Aorta (tissue), 5 donors: ENCODE results near the gene CLDN3. TPM values are rescaled to one million over a fixed set of nuclear protein-coding genes. Genes with fewer than 3 reads are reported as not detected.

Source experiments
- ATAC-seq: fragments of 200-7000 bp; cut with Tn5 transposase; one replicate; pipeline ENCODE4 v1.9.1; 2022; ENCODE audit warnings: moderate library complexity; ENCODE audit not compliant: low FRiP score
- DNase-seq, 2 donors: peaks; one replicate each; pipeline ENCODE4 v3.0.0-alpha.2; 2020
- H3K27ac ChIP-seq, 2 donors: one replicate each; pipeline ENCODE4 v1.5.1; 2013; ENCODE audit warnings: low read length in 2 of 2, mild to moderate bottlenecking in 2 of 2, moderate library complexity in 2 of 2, control low read depth in 1 of 2, inconsistent platforms in 1 of 2, low read depth in 1 of 2
- H3K27me3 ChIP-seq, 2 donors: one replicate each; pipeline ENCODE4 v1.6.1; 2013; ENCODE audit warnings: control low read depth in 1 of 2, low read length in 1 of 2, mild to moderate bottlenecking in 1 of 2, moderate library complexity in 1 of 2; ENCODE audit not compliant: insufficient read depth in 2 of 2, control insufficient read depth in 1 of 2
- H3K36me3 ChIP-seq, 2 donors: one replicate each; pipeline ENCODE4 v1.6.1; 2013; ENCODE audit warnings: control low read depth in 1 of 2, low read length in 1 of 2, mild to moderate bottlenecking in 1 of 2; ENCODE audit not compliant: insufficient read depth in 2 of 2, control insufficient read depth in 1 of 2
- H3K4me1 ChIP-seq, 2 donors: one replicate each; pipeline ENCODE4 v1.6.1; 2013; ENCODE audit warnings: low read length in 2 of 2, control low read depth in 1 of 2, mild to moderate bottlenecking in 1 of 2, moderate library complexity in 1 of 2; ENCODE audit not compliant: insufficient read depth in 2 of 2, control insufficient read depth in 1 of 2
- H3K4me3 ChIP-seq, 2 donors: one replicate each; pipeline ENCODE4 v1.5.1; 2013; ENCODE audit warnings: low read length in 2 of 2, control low read depth in 1 of 2, mild to moderate bottlenecking in 1 of 2
- H3K9me3 ChIP-seq: one replicate; pipeline ENCODE4 v1.6.1; 2013; ENCODE audit warnings: mild to moderate bottlenecking, low read length; ENCODE audit not compliant: control insufficient read depth
- WGBS, 2 donors: extraction: QIAGEN DNeasy Blood & Tissue Kit; methylation state at CpG; one replicate each; pipeline ENCODE4 v1.1.7; 2013; 5-methylcytosine and 5-hydroxymethylcytosine counted together
- intact Hi-C, 2 donors: fragments of 100-400 bp; cut with DNase I; formaldehyde crosslinking; loops; one replicate each; pipeline versions ENCODE4 v1.14.2 to v1.15.0; 2022
- polyA plus RNA-seq, 2 donors: library from polyadenylated mRNA; stranded (reverse); fragments of 200-250 nt; gene quantifications; one replicate each; pipeline ENCODE4 v1.2.3, GENCODE V29; 2013
- total RNA-seq, 2 donors: library from RNA; stranded (reverse); fragmentation: NEBNext Ultra II Directional; extraction: Animal tissue kit (Norgen Biotek cat#: 25700); gene quantifications; one replicate each; pipeline ENCODE4 v1.2.1, GENCODE V29; 2021
- donor health status: healthy with polysubstance abuse.
- donor health status: Bipolar disorder and iron deficiency.
- donor health status: DM: no; HTN: no; CAD: no.
- donor health status: DM: no; HTN: no; CAD: no.
- donor health status: DM: yes; HTN: yes; CAD: no.

Gene CLDN3
- total and polyA plus RNA-seq, 4 donors = 1.3 to 17.4 TPM; not detected in 2

DNA sequence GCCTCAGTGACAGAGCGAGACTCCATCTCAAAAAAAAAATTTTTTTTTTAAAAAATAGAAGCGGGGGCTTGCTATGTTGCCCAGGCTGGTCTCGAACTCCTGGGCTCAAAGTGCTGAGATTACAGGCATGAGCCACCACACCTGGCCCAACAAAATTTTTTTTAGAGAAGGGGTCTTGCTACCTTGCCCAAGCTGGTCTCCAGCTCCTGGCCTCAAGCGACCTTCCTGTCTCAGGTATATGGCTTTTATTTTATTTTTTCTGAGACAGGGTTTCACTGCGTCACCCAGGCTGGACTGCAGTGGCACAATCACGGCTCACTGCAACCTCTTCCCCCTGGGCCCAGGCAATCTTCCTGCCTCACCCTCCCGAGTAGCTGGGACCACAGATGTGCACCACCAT, 29.9 kb downstream of the CLDN3 start:
- WGBS, 2 donors = 91 to 92% methylated on average over 7 of the region's 7 CpGs
- no peak for ATAC-seq
- H3K27ac ChIP-seq = no peak overlapping the region

GRCh38 chr7:73739387-73739767, 30.7 kb downstream of the CLDN3 start:
- ATAC-seq (no peak), DNase-seq (no peak)
- Histone ChIP-seq H3K4me3 (peak overlapping the region; percentile 3 to 23), H3K27ac (peak overlapping the region in 1 of 2 donors; percentile 84), H3K4me1 (no peaks in the 10 kb centered on the region), H3K27me3 (no peaks in the 10 kb centered on the region), H3K36me3 (peaks cover 0 to 2% of the 10 kb centered on the region in 2 donors), H3K9me3 (no peaks in the 10 kb centered on the region)
- intact Hi-C loops = no loop called here
- 43% methylated on average over 13 of the region's 13 CpGs for WGBS, 2 donors

More for the DNA sequence above, 29.9 kb downstream of the CLDN3 start:
- H3K36me3 ChIP-seq = peaks cover 0 to 2% of the 10 kb centered on the region in 2 donors
- no peaks in the 10 kb centered on the region for H3K9me3 ChIP-seq
- no peaks in the 10 kb centered on the region for H3K27me3 ChIP-seq
- intact Hi-C loops = loop anchor here in 1 of 2 donors (5.0 kb wide), 1 partner anchor 102 kb away; the partner anchor contains the start of gene METTL27
- DNase-seq = no peak
- H3K4me3 ChIP-seq = no peak overlapping the region
- H3K4me1 ChIP-seq = no peaks in the 10 kb centered on the region

- Histone ChIP-seq H3K27ac (peak within 1 kb of the TSS in 1 of 2 donors; percentile 84), H3K9me3 (no peaks in the 10 kb centered on the region), H3K4me1 (no peaks in the 10 kb centered on the region), H3K27me3 (no peaks in the 10 kb centered on the region), H3K4me3 (peak within 1 kb of the TSS; percentile 42 to 56), H3K36me3 (peaks cover 0 to 2% of the 10 kb centered on the region in 2 donors)
- intact Hi-C loops = no loop called here
- ATAC-seq (peak; percentile 97), DNase-seq (peak; percentile 97 to 99)
- 0% methylated on average over 64 to 84 of the region's 84 CpGs for WGBS, 2 donors
Observed at GRCh38 chr7:73738612-73739386, 31.3 kb downstream of the CLDN3 start, which contains the start of gene ABHD11. ABHD11 (minus strand) TSS chr7:73738802; CDS start chr7:73738770, 32 bp downstream.

- DNase-seq (peak; percentile 71 to 89), ATAC-seq (peak; percentile 46)
- 1% methylated on average over 22 to 24 of the region's 24 CpGs for WGBS, 2 donors
- Histone ChIP-seq H3K4me1 (no peaks in the 10 kb centered on the region), H3K27me3 (no peaks in the 10 kb centered on the region), H3K9me3 (no peaks in the 10 kb centered on the region), H3K36me3 (peaks cover 0 to 2% of the 10 kb centered on the region in 2 donors), H3K4me3 (peak overlapping the region; percentile 42 to 56), H3K27ac (peak overlapping the region in 1 of 2 donors; percentile 28)
- intact Hi-C loops = no loop called here
Observed at GRCh38 chr7:73738220-73738611, 31.9 kb downstream of the CLDN3 start.

- no peaks in the 10 kb centered on the region for H3K9me3 ChIP-seq
- no peak for ATAC-seq
Observed at GRCh38 chr7:73737491-73738219, 32.4 kb downstream of the CLDN3 start.

DNA sequence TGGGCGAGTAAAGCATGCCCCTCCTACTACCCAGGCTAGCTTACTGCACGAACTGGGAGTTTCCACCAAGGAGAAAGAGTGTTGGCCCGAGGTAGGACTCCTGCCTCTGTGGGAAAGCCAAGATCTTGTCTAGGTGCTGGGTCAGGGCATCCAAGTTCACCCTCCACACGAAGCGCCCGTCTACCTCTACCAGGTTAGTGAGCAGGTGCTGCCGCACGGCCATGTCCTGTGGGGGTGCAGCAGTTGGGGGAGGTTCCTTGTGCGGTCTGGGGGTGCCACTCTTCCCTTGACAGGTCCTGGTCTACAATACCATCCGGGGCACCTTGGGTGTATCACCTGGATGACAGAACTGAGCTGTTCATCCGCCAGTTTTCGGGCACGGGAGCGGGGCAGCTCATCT, 33.2 kb downstream of the CLDN3 start:
- intact Hi-C loops = no loop called here
- 93 to 94% methylated on average over 14 of the region's 14 CpGs for WGBS, 2 donors

More at GRCh38 chr7:73737491-73738219, 32.4 kb downstream of the CLDN3 start:
- Histone ChIP-seq H3K4me1 (no peaks in the 10 kb centered on the region), H3K36me3 (peaks cover 0 to 2% of the 10 kb centered on the region in 2 donors), H3K27me3 (no peaks in the 10 kb centered on the region), H3K4me3 (peak overlapping the region in 1 of 2 donors; percentile 56), H3K27ac (no peak overlapping the region)
- intact Hi-C loops = no loop called here
- 71 to 72% methylated on average over 17 of the region's 17 CpGs for WGBS, 2 donors
- peak in 1 of 2 donors; percentile 56 for DNase-seq

DNA sequence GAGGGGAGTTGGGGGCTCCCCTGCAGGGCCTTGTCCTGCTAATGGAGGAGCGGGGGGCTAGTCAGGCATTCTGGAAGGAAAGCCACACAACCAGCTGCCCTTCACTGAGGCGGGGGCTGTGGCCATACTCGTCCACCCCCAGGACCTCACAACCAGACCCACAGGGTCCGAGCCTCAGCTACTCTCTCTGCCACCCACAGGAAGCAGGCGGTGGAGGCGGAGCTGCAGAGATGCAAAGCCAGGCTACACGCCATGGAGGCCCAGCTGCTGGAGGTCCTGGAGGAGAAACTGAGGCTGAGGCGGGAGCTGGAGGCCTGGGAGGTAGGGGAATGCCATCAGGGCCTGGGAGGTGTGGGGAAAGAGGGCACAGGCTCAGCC, 34.6 kb downstream of the CLDN3 start:
- ATAC-seq (no peak), DNase-seq (no peak)
- Histone ChIP-seq H3K27me3 (no peaks in the 10 kb centered on the region), H3K4me3 (no peak overlapping the region), H3K36me3 (peaks cover 0 to 2% of the 10 kb centered on the region in 2 donors), H3K4me1 (no peaks in the 10 kb centered on the region), H3K9me3 (no peaks in the 10 kb centered on the region), H3K27ac (no peak overlapping the region)
- WGBS, 2 donors = 93 to 96% methylated on average over 8 of the region's 8 CpGs
- intact Hi-C loops = no loop called here

More for the DNA sequence above, 33.2 kb downstream of the CLDN3 start:
- DNase-seq (no peak), ATAC-seq (no peak)
- Histone ChIP-seq H3K27ac (no peak overlapping the region), H3K4me1 (no peaks in the 10 kb centered on the region), H3K9me3 (no peaks in the 10 kb centered on the region), H3K27me3 (no peaks in the 10 kb centered on the region), H3K4me3 (no peak overlapping the region), H3K36me3 (peaks cover 0 to 2% of the 10 kb centered on the region in 2 donors)

DNA sequence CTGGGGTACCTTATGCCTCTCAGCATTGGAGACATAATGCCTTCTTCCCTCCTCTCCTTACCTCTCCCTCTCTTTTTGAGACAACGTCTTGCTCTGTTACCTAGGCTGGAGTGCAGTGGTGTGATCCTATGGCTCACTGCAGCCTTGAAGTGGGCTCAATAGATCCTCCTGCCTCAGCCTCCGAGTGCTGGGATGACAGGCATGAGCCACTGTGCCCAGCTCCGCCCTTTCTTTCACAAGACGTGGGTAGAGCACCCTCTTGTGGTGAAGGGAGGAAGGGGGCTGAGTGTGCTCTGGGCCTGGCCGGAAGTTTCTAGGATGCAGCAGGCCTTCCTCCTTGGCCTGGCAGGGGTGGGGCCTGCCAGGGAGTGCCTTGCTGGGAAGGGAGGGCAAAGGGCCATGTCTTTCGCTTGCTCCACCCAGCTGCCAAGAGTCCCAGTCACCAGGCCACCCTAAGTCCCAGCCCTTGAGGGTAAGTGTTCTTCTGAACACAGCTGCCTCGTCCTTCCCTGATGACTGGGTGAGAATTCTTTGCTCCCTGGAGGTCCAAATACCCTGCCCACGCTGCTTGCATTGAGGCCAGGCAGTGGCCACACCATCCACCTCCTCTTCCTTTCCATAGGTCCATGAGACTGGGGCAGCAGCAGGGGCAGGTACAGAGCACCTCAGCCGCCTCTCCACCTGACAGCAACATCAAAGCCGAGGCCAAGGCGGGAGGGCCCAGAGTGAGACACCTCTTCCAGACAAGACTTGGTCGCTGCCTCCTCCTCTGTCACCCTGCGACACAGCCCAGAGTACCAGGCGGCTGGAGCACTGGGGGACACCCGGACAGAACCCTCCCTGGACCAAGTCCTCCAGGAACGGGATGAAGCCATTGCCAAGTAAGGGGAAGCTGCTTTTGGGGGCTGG, 35.2 kb downstream of the CLDN3 start:
- peak; percentile 85 to 89 for DNase-seq
- H3K27ac ChIP-seq = peak overlapping the region in 1 of 2 donors; percentile 13
- ATAC-seq = peak; percentile 71
- H3K27me3 ChIP-seq = no peaks in the 10 kb centered on the region
- no peak overlapping the region for H3K4me3 ChIP-seq
- no peaks in the 10 kb centered on the region for H3K4me1 ChIP-seq
- WGBS, 2 donors = 62% methylated on average over 16 of the region's 16 CpGs
- intact Hi-C loops = no loop called here
- H3K36me3 ChIP-seq = peaks cover 0 to 2% of the 10 kb centered on the region in 2 donors
- H3K9me3 ChIP-seq = no peaks in the 10 kb centered on the region
